ENCODE data around the gene CROCC. TPM values are rescaled to one million over a fixed set of nuclear protein-coding genes. Genes with fewer than 3 reads are reported as not detected.
"Not testable (repeated sequence)": the region's sequence is repeated elsewhere in the genome, so short reads cannot be mapped to it uniquely, and the experiment has no call there.

CROCC gene
- total and polyA plus RNA-seq, 9 of the 15 experiments (the other 6 are each of a cell fraction or from before 2014, with no cell fraction given): 0.17 to 15.4 (median 7.6) TPM

DNA sequence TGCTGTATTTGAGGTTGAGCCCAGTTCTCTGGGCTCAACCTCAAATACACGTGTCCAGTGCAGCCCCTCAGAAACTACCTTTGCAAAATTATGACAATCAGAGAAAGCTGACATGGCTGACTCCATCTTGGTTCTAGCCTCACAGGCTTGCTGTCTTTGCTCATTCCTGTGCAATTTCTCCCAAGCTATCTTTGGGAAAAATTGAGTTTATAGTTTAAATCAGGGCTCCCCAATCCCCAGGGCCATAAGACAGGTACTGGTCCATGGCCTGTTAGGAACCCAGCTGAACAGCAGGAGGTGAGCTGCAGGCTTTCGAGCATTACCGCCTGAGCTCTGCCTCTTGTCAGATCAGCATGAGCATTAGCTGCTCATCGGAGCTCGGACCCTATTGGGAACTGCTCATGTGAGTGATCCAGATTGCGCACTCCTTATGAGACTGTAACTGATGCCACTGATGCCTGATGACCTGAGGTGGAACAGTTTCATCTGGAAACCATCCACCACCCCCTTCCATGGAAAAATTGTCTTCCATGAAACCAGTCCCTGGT, 28.7 kb upstream of the CROCC start:
- H3K9ac ChIP-seq (ENCODE audit: insufficient read depth in 1 of 2, low read depth in 2 of 2, low read length in 2 of 2); CTCF ChIA-PET (ENCODE audit: low intra/inter-chr PET ratio); H3K36me3 ChIP-seq (ENCODE audit: control insufficient read depth, insufficient read depth, low read length); H3K4me2 ChIP-seq (ENCODE audit: insufficient read depth, low read length); H4K20me1 ChIP-seq (replicated peaks; ENCODE audit: control insufficient read depth, insufficient read depth, low read length); H3K79me2 ChIP-seq (ENCODE audit: control insufficient read depth, insufficient read depth, low read length); H3K9me3 ChIP-seq (replicated peaks; ENCODE audit: control insufficient read depth, insufficient read depth, low read depth, low read length); DNase-seq (ENCODE audit: extremely low read depth in 1 of 4, low spot score in 3 of 4); H3K4me3 ChIP-seq; H2AFZ ChIP-seq (ENCODE audit: low read depth, low read length); FAIRE-seq; ATAC-seq; in situ Hi-C loops (cut with MboI); H3K27ac ChIP-seq (ENCODE audit: extremely low read depth, low read depth, low read length); H3K27me3 ChIP-seq (ENCODE audit: control insufficient read depth in 2 of 2, insufficient read depth in 2 of 2, low read length in 2 of 2); intact Hi-C loops (cut with micrococcal nuclease); BruUV-seq (replicated peaks); H3K9me1 ChIP-seq (ENCODE audit: control insufficient read depth, insufficient read depth, low read length): not testable (repeated sequence)
- WGBS (ENCODE audit: insufficient coverage, low coverage, missing lambda C conversion rate): 53% methylated on average over 6 of the region's 6 CpGs
- POLR2A ChIA-PET: interaction anchor here (0.9 to 1.6 kb wide), 2 partner anchors 9 to 12 kb away, joined by 4 to 12 read pairs; no protein-coding TSS in a partner anchor
- H3K4me1 ChIP-seq (replicated peaks in 1 of 2; ENCODE audit: control insufficient read depth in 2 of 2, insufficient read depth in 2 of 2, low read length in 2 of 2): peaks cover 15 to 25% of the 10 kb centered on the region in 2 experiments
- TF ChIP-seq, protein P1, sequence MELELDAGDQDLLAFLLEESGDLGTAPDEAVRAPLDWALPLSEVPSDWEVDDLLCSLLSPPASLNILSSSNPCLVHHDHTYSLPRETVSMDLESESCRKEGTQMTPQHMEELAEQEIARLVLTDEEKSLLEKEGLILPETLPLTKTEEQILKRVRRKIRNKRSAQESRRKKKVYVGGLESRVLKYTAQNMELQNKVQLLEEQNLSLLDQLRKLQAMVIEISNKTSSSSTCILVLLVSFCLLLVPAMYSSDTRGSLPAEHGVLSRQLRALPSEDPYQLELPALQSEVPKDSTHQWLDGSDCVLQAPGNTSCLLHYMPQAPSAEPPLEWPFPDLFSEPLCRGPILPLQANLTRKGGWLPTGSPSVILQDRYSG (tag; conservative IDR thresholded peaks at IDR 0.05; ENCODE audit: low read depth): peak; percentile 93
- peak; percentile 63; the same call in 1 of the 2 replicates for TF ChIP-seq ZNF583 (CRISPR knock-in tag; IDR thresholded peaks at IDR 0.05)
- TF ChIP-seq, protein P2, sequence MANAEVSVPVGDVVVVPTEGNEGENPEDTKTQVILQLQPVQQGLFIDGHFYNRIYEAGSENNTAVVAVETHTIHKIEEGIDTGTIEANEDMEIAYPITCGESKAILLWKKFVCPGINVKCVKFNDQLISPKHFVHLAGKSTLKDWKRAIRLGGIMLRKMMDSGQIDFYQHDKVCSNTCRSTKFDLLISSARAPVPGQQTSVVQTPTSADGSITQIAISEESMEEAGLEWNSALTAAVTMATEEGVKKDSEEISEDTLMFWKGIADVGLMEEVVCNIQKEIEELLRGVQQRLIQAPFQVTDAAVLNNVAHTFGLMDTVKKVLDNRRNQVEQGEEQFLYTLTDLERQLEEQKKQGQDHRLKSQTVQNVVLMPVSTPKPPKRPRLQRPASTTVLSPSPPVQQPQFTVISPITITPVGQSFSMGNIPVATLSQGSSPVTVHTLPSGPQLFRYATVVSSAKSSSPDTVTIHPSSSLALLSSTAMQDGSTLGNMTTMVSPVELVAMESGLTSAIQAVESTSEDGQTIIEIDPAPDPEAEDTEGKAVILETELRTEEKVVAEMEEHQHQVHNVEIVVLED (CRISPR knock-in tag; IDR thresholded peaks at IDR 0.05): peak; percentile 63
- TF ChIP-seq MEF2D (tag; conservative IDR thresholded peaks at IDR 0.05; ENCODE audit: low read depth): 0 out of 2 replicates have a peak, but pooled peaks have one; percentile 45
- peak; percentile 82; the same call in 1 of the 2 replicates for TF ChIP-seq SMAD3 (CRISPR knock-in tag; conservative IDR thresholded peaks at IDR 0.05)
- TF ChIP-seq, protein P3, sequence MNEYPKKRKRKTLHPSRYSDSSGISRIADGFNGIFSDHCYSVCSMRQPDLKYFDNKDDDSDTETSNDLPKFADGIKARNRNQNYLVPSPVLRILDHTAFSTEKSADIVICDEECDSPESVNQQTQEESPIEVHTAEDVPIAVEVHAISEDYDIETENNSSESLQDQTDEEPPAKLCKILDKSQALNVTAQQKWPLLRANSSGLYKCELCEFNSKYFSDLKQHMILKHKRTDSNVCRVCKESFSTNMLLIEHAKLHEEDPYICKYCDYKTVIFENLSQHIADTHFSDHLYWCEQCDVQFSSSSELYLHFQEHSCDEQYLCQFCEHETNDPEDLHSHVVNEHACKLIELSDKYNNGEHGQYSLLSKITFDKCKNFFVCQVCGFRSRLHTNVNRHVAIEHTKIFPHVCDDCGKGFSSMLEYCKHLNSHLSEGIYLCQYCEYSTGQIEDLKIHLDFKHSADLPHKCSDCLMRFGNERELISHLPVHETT (CRISPR knock-in tag; conservative IDR thresholded peaks at IDR 0.05 in 1 of 2, IDR thresholded peaks at IDR 0.05 in 1 of 2): peak in 1 of 2 experiments; percentile 62; a peak in 1 of 4 replicates
- TF ChIP-seq HIVEP1 (CRISPR knock-in tag; IDR thresholded peaks at IDR 0.05): peak; percentile 80; the same call in 1 of the 2 replicates
- TF ChIP-seq, protein P4, sequence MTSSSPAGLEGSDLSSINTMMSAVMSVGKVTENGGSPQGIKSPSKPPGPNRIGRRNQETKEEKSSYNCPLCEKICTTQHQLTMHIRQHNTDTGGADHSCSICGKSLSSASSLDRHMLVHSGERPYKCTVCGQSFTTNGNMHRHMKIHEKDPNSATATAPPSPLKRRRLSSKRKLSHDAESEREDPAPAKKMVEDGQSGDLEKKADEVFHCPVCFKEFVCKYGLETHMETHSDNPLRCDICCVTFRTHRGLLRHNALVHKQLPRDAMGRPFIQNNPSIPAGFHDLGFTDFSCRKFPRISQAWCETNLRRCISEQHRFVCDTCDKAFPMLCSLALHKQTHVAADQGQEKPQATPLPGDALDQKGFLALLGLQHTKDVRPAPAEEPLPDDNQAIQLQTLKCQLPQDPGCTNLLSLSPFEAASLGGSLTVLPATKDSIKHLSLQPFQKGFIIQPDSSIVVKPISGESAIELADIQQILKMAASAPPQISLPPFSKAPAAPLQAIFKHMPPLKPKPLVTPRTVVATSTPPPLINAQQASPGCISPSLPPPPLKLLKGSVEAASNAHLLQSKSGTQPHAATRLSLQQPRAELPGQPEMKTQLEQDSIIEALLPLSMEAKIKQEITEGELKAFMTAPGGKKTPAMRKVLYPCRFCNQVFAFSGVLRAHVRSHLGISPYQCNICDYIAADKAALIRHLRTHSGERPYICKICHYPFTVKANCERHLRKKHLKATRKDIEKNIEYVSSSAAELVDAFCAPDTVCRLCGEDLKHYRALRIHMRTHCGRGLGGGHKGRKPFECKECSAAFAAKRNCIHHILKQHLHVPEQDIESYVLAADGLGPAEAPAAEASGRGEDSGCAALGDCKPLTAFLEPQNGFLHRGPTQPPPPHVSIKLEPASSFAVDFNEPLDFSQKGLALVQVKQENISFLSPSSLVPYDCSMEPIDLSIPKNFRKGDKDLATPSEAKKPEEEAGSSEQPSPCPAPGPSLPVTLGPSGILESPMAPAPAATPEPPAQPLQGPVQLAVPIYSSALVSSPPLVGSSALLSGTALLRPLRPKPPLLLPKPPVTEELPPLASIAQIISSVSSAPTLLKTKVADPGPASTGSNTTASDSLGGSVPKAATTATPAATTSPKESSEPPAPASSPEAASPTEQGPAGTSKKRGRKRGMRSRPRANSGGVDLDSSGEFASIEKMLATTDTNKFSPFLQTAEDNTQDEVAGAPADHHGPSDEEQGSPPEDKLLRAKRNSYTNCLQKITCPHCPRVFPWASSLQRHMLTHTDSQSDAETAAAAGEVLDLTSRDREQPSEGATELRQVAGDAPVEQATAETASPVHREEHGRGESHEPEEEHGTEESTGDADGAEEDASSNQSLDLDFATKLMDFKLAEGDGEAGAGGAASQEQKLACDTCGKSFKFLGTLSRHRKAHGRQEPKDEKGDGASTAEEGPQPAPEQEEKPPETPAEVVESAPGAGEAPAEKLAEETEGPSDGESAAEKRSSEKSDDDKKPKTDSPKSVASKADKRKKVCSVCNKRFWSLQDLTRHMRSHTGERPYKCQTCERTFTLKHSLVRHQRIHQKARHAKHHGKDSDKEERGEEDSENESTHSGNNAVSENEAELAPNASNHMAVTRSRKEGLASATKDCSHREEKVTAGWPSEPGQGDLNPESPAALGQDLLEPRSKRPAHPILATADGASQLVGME (CRISPR knock-in tag; IDR thresholded peaks at IDR 0.05): 0 out of 2 replicates have a peak, but pooled peaks have one; percentile 58
- TF ChIP-seq ZNF644 (tag; IDR thresholded peaks at IDR 0.05; ENCODE audit: low read depth): peak; percentile 76; the same call in 1 of the 2 replicates
- peak; percentile 65; the same call in 1 of the 2 replicates for TF ChIP-seq BCL6 (CRISPR knock-in tag; IDR thresholded peaks at IDR 0.05)
